Activated naive CD8-positive, alpha-beta T cell (primary cell): ENCODE data around the gene CENPQ.

ENCODE experiments used
- H3K27ac Mint-ChIP-seq: one replicate; pipeline ENCODE4 v1.8.0; 2021; ENCODE audit warnings: mixed read lengths
- H3K27me3 Mint-ChIP-seq: one replicate; pipeline ENCODE4 v1.8.0; 2021; ENCODE audit warnings: mixed read lengths
- H3K36me3 Mint-ChIP-seq: one replicate; pipeline ENCODE4 v1.8.0; 2021; ENCODE audit warnings: mixed read lengths
- H3K4me1 Mint-ChIP-seq: one replicate; pipeline ENCODE4 v1.8.0; 2021; ENCODE audit warnings: low read depth, mixed read lengths
- H3K4me3 Mint-ChIP-seq: one replicate; pipeline ENCODE4 v1.8.0; 2021; ENCODE audit warnings: mild to moderate bottlenecking, mixed read lengths
- H3K9me3 Mint-ChIP-seq: one replicate; pipeline ENCODE4 v1.8.0; 2021; ENCODE audit warnings: low read depth, mixed read lengths

CENPQ gene

DNA sequence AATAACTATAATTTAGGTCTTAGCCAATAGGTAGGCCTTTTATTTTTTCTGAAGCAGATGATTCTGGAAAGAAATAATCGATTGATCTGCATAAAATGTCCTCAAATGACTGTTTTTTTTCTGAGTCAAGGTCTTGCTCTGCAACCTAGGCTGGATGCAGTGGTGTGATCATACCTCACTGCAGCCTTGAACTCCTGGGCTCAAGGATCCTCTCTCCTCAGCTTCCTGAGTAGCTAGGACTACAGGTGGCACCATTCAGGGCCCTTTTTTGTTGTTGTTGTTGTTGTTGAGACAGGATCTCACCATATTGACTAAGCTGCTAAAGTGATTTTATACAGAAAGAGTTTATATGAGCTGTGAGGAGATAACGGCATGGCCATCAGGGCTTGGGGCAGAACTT is 54.7 kb downstream of the CENPQ start:
- H3K27ac Mint-ChIP-seq = no peak overlapping the region
- H3K4me3 Mint-ChIP-seq = no peak overlapping the region
- no peaks in the 10 kb centered on the region for H3K4me1 Mint-ChIP-seq
- H3K27me3 Mint-ChIP-seq = peaks cover 12% of the 10 kb centered on the region
- no peaks in the 10 kb centered on the region for H3K9me3 Mint-ChIP-seq
- no peaks in the 10 kb centered on the region for H3K36me3 Mint-ChIP-seq

DNA sequence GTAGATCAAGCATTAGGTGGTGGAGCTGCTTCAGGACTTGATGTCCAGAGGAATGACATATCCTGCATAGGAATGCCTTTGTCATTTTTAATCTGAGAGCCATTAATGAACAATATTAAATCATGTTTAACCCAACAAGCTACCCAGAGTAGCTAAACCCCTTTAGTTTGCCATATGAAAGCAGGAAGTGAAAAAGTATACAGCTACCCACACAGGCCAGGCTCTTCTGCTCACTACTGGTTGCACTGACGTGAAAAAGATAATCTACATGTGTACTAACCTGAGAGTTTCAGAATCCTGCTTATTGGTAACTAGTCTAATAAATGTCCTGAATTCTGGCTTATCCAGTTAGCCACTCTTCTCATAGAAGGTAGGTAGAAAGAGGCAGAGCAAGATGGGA is 56.5 kb downstream of the CENPQ start:
- H3K27ac Mint-ChIP-seq = no peak overlapping the region
- no peaks in the 10 kb centered on the region for H3K36me3 Mint-ChIP-seq
- no peaks in the 10 kb centered on the region for H3K4me1 Mint-ChIP-seq
- no peaks in the 10 kb centered on the region for H3K9me3 Mint-ChIP-seq
- peaks cover 3% of the 10 kb centered on the region for H3K27me3 Mint-ChIP-seq
- H3K4me3 Mint-ChIP-seq = no peak overlapping the region

DNA sequence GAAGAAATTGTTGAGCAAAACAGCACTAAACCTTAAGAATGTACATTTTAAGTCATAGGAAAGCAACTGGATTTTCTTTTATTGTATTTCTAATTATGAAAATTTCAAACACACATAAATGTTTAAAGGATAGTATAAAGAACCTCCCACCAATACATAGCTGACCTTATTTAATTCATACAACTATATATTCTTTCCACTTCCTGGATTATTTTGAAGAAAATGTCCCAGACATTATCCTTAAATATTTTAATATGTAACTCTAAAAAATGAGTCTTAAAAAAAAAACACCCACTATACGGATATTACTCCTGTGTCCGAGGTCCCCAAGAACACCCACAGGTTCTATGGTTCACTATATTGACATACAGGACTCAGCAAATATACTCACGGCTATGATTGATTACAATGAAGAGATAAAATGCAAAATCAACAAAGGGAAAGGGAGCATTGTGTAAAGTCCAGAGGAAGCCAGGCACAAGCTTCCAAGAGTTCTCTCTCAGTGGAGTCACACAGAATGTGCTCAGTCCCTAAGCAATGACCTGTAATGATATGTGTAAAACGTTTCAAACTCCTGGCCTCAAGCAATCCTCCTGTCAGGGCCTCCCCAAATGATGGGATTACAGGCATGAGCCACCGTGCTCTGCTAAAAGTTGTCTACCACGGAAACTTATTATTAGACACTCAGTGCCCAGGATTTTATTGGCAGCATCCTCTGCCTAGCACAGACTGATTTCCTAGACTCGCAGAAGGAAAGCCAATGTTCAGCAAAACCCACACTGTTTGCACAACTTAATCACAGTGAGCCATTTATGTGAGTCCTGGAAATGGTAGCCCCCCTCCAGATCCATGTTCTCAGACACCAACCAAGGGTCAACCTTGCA is 59.8 kb downstream of the CENPQ start:
- Mint-ChIP-seq H3K4me3 (no peak overlapping the region), H3K27me3 (peaks cover 3% of the 10 kb centered on the region), H3K9me3 (no peaks in the 10 kb centered on the region), H3K36me3 (no peaks in the 10 kb centered on the region), H3K4me1 (no peaks in the 10 kb centered on the region), H3K27ac (no peak overlapping the region)

DNA sequence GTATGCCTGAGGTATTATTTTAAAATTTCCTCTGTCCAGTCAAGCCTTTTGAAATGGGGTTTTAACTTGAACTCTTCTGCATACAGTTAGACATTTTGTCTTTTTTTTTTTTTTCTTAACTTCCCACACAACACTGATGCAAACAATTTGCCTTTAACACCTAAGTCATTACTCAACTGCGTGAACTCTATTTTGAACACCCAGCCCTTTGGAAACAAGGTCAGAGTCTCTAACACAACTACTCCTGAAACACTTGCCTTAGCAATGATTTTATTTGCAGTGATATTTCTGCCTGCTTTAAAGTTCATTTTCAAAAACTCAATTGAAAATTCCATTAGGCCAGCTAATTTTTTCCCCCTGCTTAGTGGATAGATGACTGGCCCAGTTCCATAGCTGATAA is 60.7 kb downstream of the CENPQ start:
- Mint-ChIP-seq H3K4me3 (no peak overlapping the region), H3K27me3 (peaks cover 3% of the 10 kb centered on the region), H3K9me3 (no peaks in the 10 kb centered on the region), H3K36me3 (no peaks in the 10 kb centered on the region), H3K4me1 (no peaks in the 10 kb centered on the region), H3K27ac (no peak overlapping the region)

DNA sequence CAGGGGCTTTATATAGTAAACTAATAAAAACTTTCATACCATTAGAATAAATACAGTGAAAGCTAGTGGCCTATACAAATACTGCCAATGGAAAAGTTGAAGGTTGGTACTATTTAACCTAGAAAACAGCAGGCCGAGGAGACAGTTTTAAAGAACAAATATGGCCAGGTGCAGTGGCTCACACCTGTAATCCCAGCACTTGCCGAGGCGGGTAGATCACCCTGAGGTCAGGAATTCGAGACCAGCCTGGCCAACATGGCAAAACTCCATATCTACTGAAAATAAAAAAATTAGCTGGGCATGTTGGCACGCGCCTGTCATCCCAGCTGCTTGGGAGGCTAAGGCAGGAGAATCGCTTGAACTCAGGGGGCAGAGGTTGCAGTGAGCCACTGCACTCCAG is 61.4 kb downstream of the CENPQ start:
- Mint-ChIP-seq H3K4me1 (no peaks in the 10 kb centered on the region), H3K4me3 (no peak overlapping the region), H3K9me3 (no peaks in the 10 kb centered on the region), H3K27ac (no peak overlapping the region), H3K36me3 (no peaks in the 10 kb centered on the region), H3K27me3 (peaks cover 2% of the 10 kb centered on the region)

DNA sequence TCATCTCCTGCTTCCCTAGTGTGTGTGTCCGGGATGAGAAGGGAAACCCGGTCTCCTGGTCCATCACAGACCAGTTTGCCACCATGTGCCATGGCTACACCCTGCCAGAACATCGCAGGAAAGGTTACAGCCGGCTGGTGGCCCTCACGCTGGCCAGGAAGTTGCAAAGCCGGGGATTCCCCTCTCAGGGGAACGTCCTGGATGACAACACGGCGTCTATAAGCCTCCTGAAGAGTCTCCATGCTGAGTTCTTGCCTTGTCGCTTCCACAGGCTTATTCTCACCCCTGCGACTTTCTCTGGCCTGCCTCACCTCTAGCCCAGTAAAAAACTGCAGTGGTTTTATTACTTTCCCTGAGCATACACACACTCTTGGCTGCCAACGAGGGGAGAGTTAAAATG is 63.4 kb downstream of the CENPQ start:
- no peaks in the 10 kb centered on the region for H3K9me3 Mint-ChIP-seq
- no peak overlapping the region for H3K27ac Mint-ChIP-seq
- no peaks in the 10 kb centered on the region for H3K27me3 Mint-ChIP-seq
- no peaks in the 10 kb centered on the region for H3K36me3 Mint-ChIP-seq
- no peaks in the 10 kb centered on the region for H3K4me1 Mint-ChIP-seq
- no peak overlapping the region for H3K4me3 Mint-ChIP-seq

DNA sequence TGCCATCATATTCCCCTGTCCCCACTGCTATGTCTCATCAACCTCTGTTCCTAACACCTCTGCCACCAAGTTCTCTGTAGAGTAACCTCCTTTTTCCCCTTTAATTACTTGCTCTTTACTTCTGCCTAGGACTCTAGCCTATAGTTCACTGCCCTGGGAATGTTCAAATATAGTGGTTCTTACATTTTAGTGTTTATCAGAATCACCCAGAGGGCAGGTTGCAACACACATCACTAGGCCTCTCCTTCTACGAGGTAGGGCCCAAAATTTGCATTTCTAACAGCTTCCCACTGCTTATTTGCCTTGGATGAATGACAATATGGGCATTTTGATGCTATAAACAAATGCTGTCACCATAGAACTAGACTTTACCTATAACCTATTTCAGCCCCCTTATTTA is 64.2 kb downstream of the CENPQ start:
- Mint-ChIP-seq H3K4me1 (peaks cover 2% of the 10 kb centered on the region), H3K27me3 (peaks cover 5% of the 10 kb centered on the region), H3K36me3 (no peaks in the 10 kb centered on the region), H3K27ac (no peak overlapping the region), H3K9me3 (no peaks in the 10 kb centered on the region), H3K4me3 (no peak overlapping the region)

DNA sequence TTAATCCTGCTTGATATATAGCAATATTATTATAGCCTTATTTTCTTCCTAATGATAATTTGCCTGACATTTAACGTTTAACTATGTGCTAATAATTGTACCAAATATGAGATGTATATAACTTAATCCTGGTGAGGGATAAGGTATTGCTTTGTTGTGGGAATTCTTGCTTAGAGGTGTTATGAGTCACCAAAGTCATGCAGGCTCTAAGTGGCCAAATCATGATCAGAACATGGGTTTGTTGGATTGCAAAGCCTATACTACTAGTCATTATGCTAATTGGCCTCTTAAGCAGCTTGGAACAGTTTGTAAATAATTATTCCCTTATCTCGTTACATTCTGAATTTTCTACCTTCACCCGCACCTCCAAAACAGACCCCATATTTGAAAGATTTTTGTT is 65.4 kb downstream of the CENPQ start:
- H3K9me3 Mint-ChIP-seq = no peaks in the 10 kb centered on the region
- no peak overlapping the region for H3K27ac Mint-ChIP-seq
- peaks cover 5% of the 10 kb centered on the region for H3K27me3 Mint-ChIP-seq
- peaks cover 2% of the 10 kb centered on the region for H3K4me1 Mint-ChIP-seq
- H3K36me3 Mint-ChIP-seq = no peaks in the 10 kb centered on the region
- H3K4me3 Mint-ChIP-seq = no peak overlapping the region

DNA sequence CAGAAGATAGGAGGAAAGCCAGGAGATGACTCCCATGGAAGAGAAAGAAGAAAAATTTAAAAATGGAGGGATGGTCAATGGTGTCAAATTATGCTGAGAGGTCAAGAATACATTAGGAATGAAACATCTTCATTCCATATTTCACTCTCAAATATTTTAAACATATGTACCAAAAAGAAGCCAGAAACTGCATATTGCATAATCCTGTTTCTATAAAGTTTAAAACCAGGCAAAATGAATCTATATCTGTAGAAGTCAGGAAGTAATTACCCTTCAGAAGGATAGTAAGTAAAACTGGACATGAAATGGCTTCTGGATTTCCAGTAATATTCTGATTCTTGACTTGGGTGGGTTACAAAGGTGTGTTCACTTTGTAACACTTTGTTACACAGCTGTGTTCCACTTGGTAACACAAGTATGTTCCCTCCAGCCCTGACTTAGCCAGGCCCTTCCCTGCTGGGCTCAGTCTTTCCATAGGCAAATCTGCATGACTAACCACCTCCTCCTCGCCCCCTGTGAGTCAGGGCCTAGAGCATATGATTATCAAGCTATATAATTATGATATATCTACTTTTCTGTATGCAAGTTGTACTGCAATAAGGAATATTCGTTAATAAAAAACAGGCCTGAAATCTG is 67.1 kb downstream of the CENPQ start:
- Mint-ChIP-seq H3K4me3 (no peak overlapping the region), H3K27me3 (peaks cover 5% of the 10 kb centered on the region), H3K9me3 (no peaks in the 10 kb centered on the region), H3K36me3 (no peaks in the 10 kb centered on the region), H3K27ac (no peak overlapping the region), H3K4me1 (peaks cover 2% of the 10 kb centered on the region)

DNA sequence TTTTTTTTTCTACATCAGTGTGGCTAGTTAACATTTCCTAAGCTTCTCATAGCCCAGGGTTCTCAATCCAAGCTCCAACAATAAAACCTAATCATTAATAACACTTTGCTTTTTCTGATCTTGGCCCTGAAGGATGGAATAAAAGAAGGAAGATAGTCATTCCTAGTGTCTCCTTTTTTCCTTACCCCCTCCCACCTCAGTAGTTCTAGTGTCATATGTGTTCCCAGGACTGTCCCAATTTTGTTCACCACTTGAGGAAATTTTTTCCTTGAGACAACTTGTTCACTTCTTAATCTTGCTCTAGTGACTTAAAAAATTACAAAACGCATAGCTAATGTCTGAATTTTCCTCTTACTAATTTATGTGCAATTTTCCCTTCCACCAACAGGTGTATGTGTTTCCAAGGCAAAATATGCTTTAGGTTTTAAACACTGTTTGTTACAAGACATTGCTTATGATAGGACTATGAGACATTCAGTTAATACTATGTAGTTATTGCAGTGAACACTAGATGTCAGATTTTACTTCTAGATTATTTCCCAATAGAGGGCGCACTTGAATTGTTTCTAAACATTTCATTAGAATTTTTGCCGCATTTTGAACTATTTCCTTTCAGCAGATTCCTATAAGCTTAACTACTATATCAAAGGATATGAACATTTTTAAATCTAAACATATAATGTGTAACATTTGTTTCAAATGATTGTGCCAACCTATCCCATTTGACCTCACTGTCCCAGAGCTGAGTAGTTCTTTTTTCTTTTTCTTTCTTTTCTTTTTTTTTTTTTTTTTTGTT is 68.8 kb downstream of the CENPQ start:
- Mint-ChIP-seq H3K9me3 (no peaks in the 10 kb centered on the region), H3K27me3 (peaks cover 5% of the 10 kb centered on the region), H3K4me1 (peaks cover 2% of the 10 kb centered on the region), H3K36me3 (no peaks in the 10 kb centered on the region), H3K27ac (no peak overlapping the region), H3K4me3 (peak overlapping the region; percentile 51)

DNA sequence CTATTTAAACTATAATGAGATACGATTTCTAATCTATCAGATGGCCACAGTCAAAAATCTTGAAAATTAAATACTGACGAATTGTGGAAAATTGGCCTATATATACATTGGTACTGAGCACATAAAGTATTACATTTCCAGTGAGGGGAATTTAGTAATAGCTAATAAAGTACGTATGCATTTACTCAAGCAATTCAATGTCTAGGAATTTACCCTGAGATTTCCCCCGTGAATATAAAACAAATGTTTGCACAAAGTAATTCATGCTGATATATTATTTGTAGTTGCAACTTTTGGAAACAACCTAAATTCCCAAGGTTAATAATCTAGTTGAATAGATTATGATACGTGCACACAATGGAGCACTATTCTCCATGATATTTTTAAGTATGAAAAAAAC is 72.6 kb downstream of the CENPQ start:
- no peak overlapping the region for H3K27ac Mint-ChIP-seq
- H3K4me1 Mint-ChIP-seq = peaks cover 2% of the 10 kb centered on the region
- no peaks in the 10 kb centered on the region for H3K9me3 Mint-ChIP-seq
- H3K27me3 Mint-ChIP-seq = peaks cover 5% of the 10 kb centered on the region
- no peak overlapping the region for H3K4me3 Mint-ChIP-seq
- no peaks in the 10 kb centered on the region for H3K36me3 Mint-ChIP-seq

DNA sequence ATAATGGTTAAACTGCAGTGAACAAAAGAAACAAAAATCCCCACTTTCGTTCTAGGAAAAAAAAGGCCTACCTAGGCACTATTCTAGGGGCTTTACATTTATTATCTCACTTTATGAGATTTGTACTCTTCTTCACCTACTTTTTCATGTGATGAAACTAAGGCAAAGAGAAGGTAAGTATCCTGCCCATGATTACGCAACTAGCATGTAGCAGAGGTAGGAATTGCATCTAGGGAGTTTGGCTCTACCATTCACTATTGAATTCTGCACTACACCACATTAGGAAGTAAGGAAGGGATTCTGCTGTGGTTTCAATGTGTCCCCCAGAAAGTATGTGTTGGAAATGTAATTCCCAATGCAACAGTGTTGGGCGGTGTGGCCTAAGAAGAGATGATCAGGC is 75.9 kb downstream of the CENPQ start:
- Mint-ChIP-seq H3K27ac (no peak overlapping the region), H3K36me3 (no peaks in the 10 kb centered on the region), H3K9me3 (no peaks in the 10 kb centered on the region), H3K4me3 (no peak overlapping the region), H3K27me3 (no peaks in the 10 kb centered on the region), H3K4me1 (no peaks in the 10 kb centered on the region)

DNA sequence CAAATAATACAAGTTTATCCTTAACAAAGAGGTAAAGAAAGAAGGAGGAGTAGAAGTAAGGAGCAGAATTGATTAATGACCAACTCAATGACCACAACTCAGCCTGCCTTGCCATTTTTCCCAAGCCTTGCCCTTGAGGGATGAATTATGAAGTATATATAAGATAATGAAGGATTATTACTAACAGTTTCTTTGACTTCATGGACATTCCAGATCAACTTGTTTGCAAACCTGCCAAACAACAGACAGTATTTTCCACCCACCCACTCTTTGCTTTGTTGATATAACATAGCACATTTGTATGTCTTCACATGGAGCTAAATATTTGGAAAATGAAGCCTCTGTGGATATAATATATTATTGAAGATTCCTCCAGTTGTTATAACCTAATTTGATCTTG is 77.4 kb downstream of the CENPQ start:
- Mint-ChIP-seq H3K36me3 (no peaks in the 10 kb centered on the region), H3K9me3 (no peaks in the 10 kb centered on the region), H3K27me3 (no peaks in the 10 kb centered on the region), H3K4me1 (no peaks in the 10 kb centered on the region), H3K27ac (no peak overlapping the region), H3K4me3 (no peak overlapping the region)

DNA sequence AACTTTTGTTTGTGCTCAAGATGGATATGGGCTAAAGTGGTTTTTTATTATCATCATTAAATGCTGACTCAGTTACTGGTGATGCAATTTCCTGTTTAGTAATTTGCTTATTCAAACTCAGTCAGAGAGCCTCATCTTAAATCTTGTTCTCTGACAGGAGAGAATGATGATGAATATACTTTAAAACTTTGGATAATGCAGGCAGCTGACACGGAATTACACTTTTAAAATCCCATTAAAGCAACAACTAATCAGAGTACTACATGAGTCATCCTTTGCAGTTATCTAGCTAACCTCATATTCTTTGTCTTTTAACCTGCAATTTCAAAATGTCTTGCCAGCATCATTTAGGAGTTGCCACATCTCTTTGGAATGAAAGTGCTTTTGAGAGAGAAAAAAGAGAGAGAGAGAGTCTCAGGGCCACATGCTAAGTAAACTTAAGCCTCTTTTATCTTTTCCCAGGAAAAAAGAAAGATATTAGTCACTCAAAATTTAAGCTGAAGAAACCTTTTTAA is 78.1 kb downstream of the CENPQ start:
- Mint-ChIP-seq H3K36me3 (no peaks in the 10 kb centered on the region), H3K4me3 (no peak overlapping the region), H3K27me3 (no peaks in the 10 kb centered on the region), H3K4me1 (no peaks in the 10 kb centered on the region), H3K9me3 (no peaks in the 10 kb centered on the region), H3K27ac (no peak overlapping the region)

DNA sequence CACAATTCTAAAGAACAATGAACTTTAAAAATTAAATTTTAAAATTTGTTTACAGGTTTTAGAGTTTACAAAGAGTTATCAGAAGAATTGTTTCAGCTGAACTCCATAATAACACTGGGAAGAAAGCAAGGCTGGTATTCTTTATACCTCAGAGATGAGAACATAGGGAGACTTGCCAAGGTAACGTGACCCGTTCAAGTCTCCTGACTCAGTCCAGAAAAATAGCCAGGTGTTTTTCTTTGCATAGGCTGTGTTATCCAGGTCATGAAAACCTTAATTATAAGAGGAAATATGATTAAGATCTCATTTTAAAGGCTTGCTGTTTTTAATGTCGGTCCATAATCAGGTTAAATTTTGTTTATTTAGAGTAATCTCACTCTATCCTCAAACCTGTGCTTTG is 78.8 kb downstream of the CENPQ start:
- no peaks in the 10 kb centered on the region for H3K9me3 Mint-ChIP-seq
- no peak overlapping the region for H3K4me3 Mint-ChIP-seq
- H3K36me3 Mint-ChIP-seq = no peaks in the 10 kb centered on the region
- H3K27me3 Mint-ChIP-seq = peaks cover 4% of the 10 kb centered on the region
- H3K4me1 Mint-ChIP-seq = no peaks in the 10 kb centered on the region
- no peak overlapping the region for H3K27ac Mint-ChIP-seq
